ENCODE results near the gene USP5. TPM values are rescaled to one million over a fixed set of nuclear protein-coding genes. Genes with fewer than 3 reads are reported as not detected.

USP5 gene
- total RNA-seq, 2 experiments from 2014 or later = 31.8 to 33.4 TPM

GRCh38 chr12:6860942-6861341 is 9.0 kb downstream of the USP5 start:
- H3K27ac Mint-ChIP-seq = no peak overlapping the region
- peaks cover 12% of the 10 kb centered on the region for H3K4me1 Mint-ChIP-seq (ENCODE audit: low read depth)
- H3K27me3 Mint-ChIP-seq = no peaks in the 10 kb centered on the region
- H3K9me3 Mint-ChIP-seq = no peaks in the 10 kb centered on the region
- ATAC-seq (ENCODE audit: poor library complexity) (no peak), DNase-seq (peak in 1 of 14 experiments; percentile 13)
- peaks cover 91% of the 10 kb centered on the region for H3K36me3 Mint-ChIP-seq (ENCODE audit: low read depth)
- ChIA-PET POLR2A (interaction anchor here (1.2 kb wide), 1 partner anchor 9 kb away, joined by 3 read pairs; the partner anchor contains the start of gene USP5), CTCF (interaction anchor here (1.5 kb wide), 1 partner anchor 11 kb away, joined by 4 read pairs; the partner anchor contains the start of gene SPSB2)
- H3K4me3 Mint-ChIP-seq = peak overlapping the region; percentile 38
- no peak overlapping the region for H3K27ac ChIP-seq (ENCODE audit: low read depth in 1 of 2, low read length in 2 of 2)
- intact Hi-C loops (cut with DNase I, micrococcal nuclease) = no loop called here
- no peaks in the 10 kb centered on the region for H3K27me3 ChIP-seq (ENCODE audit: control insufficient read depth in 1 of 2, insufficient read depth in 2 of 2, low read length in 2 of 2)
- no peak for TF ChIP-seq CTCF (IDR thresholded peaks at IDR 0.05)
- no peak overlapping the region for H3K4me3 ChIP-seq (ENCODE audit: low read length)
- H3K9me3 ChIP-seq (ENCODE audit: control insufficient read depth in 1 of 2, insufficient read depth in 1 of 2, low read length in 2 of 2) = no peaks in the 10 kb centered on the region
- peaks cover 86% of the 10 kb centered on the region for H3K36me3 ChIP-seq (ENCODE audit: insufficient read depth, low read length)
- no peaks in the 10 kb centered on the region for H3K4me1 ChIP-seq (ENCODE audit: insufficient read depth, low read length)

GRCh38 chr12:6861391-6861790 is 9.4 kb downstream of the USP5 start:
- Mint-ChIP-seq H3K27me3 (no peaks in the 10 kb centered on the region), H3K4me3 (peak overlapping the region; percentile 38), H3K4me1 (ENCODE audit: low read depth) (peaks cover 11% of the 10 kb centered on the region), H3K9me3 (no peaks in the 10 kb centered on the region), H3K27ac (no peak overlapping the region), H3K36me3 (ENCODE audit: low read depth) (peaks cover 86% of the 10 kb centered on the region)
- Histone ChIP-seq H3K27ac (ENCODE audit: low read depth in 1 of 2, low read length in 2 of 2) (no peak overlapping the region), H3K27me3 (ENCODE audit: control insufficient read depth in 1 of 2, insufficient read depth in 2 of 2, low read length in 2 of 2) (no peaks in the 10 kb centered on the region), H3K9me3 (ENCODE audit: control insufficient read depth in 1 of 2, insufficient read depth in 1 of 2, low read length in 2 of 2) (no peaks in the 10 kb centered on the region), H3K4me1 (ENCODE audit: insufficient read depth, low read length) (peaks cover 3% of the 10 kb centered on the region), H3K4me3 (ENCODE audit: low read length) (no peak overlapping the region), H3K36me3 (ENCODE audit: insufficient read depth, low read length) (peaks cover 81% of the 10 kb centered on the region)
- ChIA-PET POLR2A (interaction anchor here (0.8 kb wide), 1 partner anchor 82 kb away, joined by 4 read pairs; the partner anchor contains the start of genes C12orf57 and RNU7-1), CTCF (interaction anchor here (0.9 kb wide), 1 partner anchor 11 kb away, joined by 6 read pairs; the partner anchor contains the start of gene SPSB2)
- TF ChIP-seq CTCF (IDR thresholded peaks at IDR 0.05) = no peak
- intact Hi-C loops (cut with DNase I, micrococcal nuclease) = no loop called here
- DNase-seq (peak in 1 of 14 experiments; percentile 18), ATAC-seq (ENCODE audit: poor library complexity) (no peak)

GRCh38 chr12:6863033-6863432 is 11.1 kb downstream of the USP5 start:
- H3K4me1 ChIP-seq (ENCODE audit: insufficient read depth, low read length) = peaks cover 11% of the 10 kb centered on the region
- POLR2A ChIA-PET = no interaction called here
- H3K27me3 ChIP-seq (ENCODE audit: control insufficient read depth in 1 of 2, insufficient read depth in 2 of 2, low read length in 2 of 2) = no peaks in the 10 kb centered on the region
- H3K27ac Mint-ChIP-seq = no peak overlapping the region
- CTCF ChIA-PET = interaction anchor here (0.7 kb wide), 1 partner anchor 75 kb away, joined by 3 read pairs; no protein-coding TSS in a partner anchor
- no peaks in the 10 kb centered on the region for H3K27me3 Mint-ChIP-seq
- H3K36me3 Mint-ChIP-seq (ENCODE audit: low read depth) = peaks cover 70% of the 10 kb centered on the region
- H3K27ac ChIP-seq (ENCODE audit: low read depth in 1 of 2, low read length in 2 of 2) = no peak overlapping the region
- peaks cover 65% of the 10 kb centered on the region for H3K36me3 ChIP-seq (ENCODE audit: insufficient read depth, low read length)
- H3K4me1 Mint-ChIP-seq (ENCODE audit: low read depth) = peaks cover 13% of the 10 kb centered on the region
- H3K4me3 ChIP-seq (ENCODE audit: low read length) = no peak overlapping the region
- intact Hi-C loops (cut with DNase I, micrococcal nuclease) = no loop called here
- no peak for TF ChIP-seq CTCF (IDR thresholded peaks at IDR 0.05)
- ATAC-seq (ENCODE audit: poor library complexity) (no peak), DNase-seq (peak in 1 of 14 experiments; percentile 16)
- H3K4me3 Mint-ChIP-seq = no peak overlapping the region
- no peaks in the 10 kb centered on the region for H3K9me3 ChIP-seq (ENCODE audit: control insufficient read depth in 1 of 2, insufficient read depth in 1 of 2, low read length in 2 of 2)
- H3K9me3 Mint-ChIP-seq = no peaks in the 10 kb centered on the region
